Activated T-helper 1 cell treated with Interleukin-2 at 50 U/mL for 16 hours (primary cell): ENCODE measurements around the gene SSRP1.
A peak's percentile ranks its signal among the peaks of the same experiment; 100 is the strongest.

Experiments used
- DNase-seq: peaks from one replicate; pipeline ENCODE4 v3.0.0-alpha.2; 2020; ENCODE audit warnings: low read depth

SSRP1 gene

GRCh38 chr11:57359396-57359795 lies 23.7 kb upstream of the SSRP1 start:
- no peak for DNase-seq

- no peak for DNase-seq
Measured at GRCh38 chr11:57358991-57359390, 23.3 kb upstream of the SSRP1 start.

GRCh38 chr11:57358543-57358961 lies 22.9 kb upstream of the SSRP1 start:
- no peak for DNase-seq

DNA sequence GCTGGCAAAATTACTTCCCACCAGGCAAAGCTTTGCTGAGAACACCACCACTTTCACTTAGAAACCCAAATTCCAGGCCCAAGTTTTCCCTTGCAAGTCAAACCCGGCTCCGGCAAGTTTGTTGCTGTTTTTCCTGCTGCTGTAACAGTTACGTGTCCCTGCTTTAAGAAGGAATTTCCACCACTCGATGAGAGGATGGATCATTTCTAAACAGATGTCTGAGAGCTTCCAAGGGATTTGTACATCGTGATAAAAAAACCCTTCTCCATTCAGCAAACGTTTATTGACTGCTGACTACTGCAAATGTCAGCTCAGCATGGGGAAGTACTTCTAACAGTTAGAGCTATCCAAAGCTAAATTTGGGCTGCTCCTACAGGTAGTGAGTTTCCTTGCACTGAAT lies 22.2 kb upstream of the SSRP1 start:
- DNase-seq: no peak

DNA sequence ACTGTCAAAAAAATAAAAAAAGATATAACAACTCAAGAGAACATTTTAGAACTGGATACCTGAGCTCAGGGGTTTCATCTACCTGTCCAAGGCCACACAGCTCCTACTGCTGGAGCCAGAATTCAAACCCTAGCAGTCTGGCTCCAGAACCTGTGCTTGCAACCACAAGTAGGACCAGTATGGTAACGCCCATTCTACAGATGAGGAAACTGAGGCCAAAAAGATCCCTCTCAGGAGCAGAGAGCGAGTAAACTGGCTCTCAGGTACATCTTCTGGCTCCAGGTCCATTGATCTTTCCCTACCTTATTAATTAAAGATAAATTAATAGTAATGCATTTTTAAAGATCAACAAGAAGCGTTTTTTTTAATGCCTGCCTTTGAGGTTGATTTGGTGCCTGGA lies 21.6 kb upstream of the SSRP1 start:
- no peak for DNase-seq

GRCh38 chr11:57356268-57356667 lies 20.6 kb upstream of the SSRP1 start:
- no peak for DNase-seq

DNA sequence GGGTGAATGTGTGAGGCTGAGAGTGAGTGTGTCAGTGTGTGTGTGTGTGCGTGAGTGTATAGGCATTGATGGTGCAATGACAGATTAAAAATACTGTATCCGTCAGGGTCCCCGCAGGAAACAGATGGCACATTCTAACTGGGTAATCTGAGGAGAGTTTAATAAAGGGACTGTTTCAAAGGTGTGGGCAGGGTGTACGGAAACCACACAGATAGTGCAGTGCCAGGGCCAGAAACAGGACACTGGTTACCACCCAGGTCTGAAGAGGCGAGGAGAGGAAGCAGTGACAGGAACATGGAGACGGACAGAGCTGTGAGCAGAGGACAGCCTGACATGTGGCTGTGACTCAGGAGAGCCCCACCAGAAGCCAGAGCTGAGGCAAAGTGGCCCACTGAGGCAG lies 19.0 kb upstream of the SSRP1 start:
- DNase-seq: no peak

DNA sequence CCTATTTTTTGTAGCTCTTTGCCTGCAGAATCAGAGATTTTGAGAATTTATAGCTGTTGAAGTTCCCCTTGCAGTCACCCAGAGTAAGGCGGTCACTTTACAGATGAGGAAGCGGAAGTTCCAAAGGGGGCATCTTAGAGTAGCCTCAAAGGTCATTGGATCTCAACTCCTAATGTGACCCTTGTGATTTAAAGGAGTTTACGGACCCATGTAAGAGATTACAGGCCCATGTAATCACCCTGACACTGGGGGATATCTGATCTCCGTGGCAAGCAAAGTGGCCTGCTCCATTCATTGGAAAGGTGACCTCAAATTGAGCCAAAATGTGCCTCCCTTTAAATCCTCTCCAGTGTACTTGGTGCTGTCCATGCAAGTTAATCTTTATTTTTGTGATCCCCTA lies 18.2 kb upstream of the SSRP1 start:
- DNase-seq: no peak

- DNase-seq: no peak
Measured at GRCh38 chr11:57353446-57353845, 17.8 kb upstream of the SSRP1 start.

GRCh38 chr11:57353036-57353435 lies 17.3 kb upstream of the SSRP1 start:
- DNase-seq: no peak

GRCh38 chr11:57349491-57350274 lies 14.0 kb upstream of the SSRP1 start:
- peak; percentile 52 for DNase-seq

- DNase-seq: no peak
Measured at GRCh38 chr11:57348636-57349313, 13.1 kb upstream of the SSRP1 start.

DNA sequence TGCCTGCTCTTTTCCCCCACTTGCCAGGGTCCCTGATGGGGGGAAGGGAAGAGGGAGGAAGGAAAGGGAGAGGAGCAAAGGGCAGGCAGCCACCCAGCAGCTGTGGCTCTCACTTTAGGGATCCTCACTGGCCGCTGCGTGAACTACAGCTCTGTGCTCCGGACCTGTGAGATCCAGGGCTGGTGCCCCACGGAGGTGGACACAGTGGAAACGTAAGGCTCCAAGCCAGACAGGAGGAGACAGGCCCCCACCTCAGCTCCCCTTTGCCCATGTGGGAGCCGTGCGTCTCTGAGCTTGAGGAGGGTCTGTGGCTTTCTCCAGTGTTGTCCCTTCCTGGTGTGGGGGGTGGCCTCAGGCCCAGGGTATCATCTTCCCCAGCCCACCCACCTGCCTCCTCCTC lies 12.4 kb upstream of the SSRP1 start:
- DNase-seq: no peak

DNA sequence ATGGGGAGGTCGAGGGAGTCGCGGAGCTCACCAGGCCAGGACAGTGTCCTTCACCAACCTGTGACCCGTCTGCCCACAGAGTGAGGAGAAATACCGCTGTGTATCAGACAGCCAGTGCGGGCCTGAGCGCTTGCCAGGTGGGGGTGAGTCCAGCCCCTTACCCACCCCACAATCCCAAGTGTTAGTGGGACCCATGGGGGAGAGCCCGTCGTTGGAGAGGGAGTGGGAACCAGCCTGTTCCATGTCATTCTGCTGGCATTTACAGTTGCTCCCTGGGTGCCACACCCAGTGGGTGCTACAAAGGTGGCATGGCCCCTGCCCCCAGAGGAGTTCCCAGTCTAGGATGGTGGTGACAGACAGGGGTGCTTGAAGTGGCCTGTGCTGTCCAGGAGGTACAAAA lies 11.6 kb upstream of the SSRP1 start:
- no peak for DNase-seq

DNA sequence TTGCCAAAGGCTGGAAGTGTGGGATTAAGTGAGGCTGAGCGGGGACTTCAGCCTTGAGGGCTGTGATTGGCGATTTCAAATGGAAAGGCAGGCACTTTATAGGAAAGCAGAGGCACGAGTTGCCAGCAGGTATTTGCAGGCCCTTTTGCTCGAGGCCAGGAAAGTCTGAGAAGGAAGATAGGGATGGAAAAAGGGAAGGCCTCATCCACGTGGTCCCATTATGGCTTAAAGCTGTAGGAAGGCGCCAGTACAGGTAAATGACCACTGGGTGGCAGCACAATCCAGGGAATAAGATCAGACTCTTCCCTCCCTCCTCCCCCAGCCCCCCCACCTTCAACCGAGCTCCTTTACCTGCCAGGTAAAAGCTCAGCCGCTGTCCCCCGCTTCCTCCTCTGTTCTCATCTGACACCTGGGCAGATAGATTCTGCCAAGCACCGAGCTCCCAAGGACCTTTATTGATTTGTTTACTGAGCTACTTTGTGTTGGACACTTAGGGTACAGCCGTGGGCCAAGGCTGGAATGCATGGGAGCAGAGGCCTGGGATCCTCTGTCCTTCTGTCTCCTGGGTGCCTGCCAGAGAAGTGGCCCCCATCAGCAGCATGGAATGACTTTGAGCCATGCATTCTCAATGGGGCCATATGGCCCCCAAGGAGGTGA lies 10.0 kb upstream of the SSRP1 start:
- DNase-seq: peak; percentile 43

DNA sequence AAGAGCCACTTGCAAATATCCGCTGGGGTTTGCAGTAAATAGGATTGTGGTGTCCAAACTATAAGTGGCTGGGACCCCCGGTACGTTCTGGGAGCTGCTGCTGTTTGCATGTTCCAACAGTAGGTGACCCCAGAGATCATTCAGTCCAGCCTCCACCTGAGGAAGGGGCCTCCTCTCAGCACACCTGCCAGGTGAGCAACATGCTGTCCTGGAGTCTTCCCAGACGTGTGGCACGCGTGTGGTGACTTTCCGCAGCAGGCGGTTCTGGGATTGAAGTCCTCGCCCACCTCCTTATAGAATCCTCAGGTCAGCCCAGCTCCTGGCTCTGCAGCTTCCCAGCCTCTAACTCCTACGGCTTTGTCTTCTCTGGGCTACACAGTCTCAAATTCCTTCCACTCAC lies 9.1 kb upstream of the SSRP1 start:
- no peak for DNase-seq

DNA sequence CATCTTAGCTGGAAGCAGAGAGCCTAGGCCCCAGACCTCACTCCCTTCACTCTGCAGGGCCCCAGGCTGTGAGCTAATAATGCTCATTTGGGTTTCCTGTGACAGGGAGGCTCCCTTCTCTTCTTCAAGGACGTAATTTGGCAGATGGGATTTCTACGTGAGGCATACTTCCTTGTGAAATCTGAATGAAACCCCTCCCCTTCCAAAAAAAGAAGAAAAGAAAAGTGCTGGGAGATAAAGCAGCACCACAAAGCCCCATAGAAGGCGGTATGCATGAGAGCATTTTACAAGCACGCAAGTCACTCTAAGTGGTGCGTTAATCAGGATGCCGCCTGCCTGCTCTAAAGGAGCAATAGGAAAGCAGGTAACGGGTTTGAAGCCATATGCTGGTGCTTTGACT lies 8.1 kb upstream of the SSRP1 start:
- no peak for DNase-seq

GRCh38 chr11:57342702-57343101 lies 7.0 kb upstream of the SSRP1 start:
- no peak for DNase-seq

DNA sequence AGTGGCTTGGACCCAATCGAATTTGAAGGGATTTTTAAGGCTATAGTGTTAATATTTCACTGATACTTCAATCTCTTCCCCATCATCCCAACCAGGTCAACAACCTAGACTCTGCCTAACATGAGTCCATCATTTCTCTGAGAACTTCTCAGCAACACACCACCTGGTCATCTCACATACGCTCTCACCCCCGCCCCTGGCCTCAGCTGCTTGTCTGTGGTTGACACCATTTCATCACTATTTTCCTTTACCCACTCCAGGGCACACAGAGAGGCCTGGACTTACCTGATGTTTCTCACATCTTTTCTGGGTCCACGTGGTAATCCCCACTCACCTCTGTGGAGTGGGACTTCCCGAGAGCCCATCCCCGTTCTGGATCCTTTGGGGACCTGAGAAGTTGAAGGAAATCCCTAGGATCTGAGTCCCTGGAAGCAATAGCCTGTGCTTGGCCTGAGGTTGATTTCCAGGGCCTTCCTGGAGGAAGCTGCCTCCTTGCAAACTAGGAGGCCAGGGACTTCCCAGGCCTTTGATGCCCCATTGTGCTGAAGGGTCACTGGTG lies 5.6 kb upstream of the SSRP1 start:
- no peak for DNase-seq

- DNase-seq: no peak
Measured at GRCh38 chr11:57340039-57340615, 4.4 kb upstream of the SSRP1 start.

- DNase-seq: no peak
Measured at GRCh38 chr11:57339328-57339727, 3.6 kb upstream of the SSRP1 start.

- no peak for DNase-seq
Measured at GRCh38 chr11:57338142-57338541, 2.5 kb upstream of the SSRP1 start, which contains the start of gene P2RX3. TSS of gene P2RX3 (plus strand) at chr11:57338352. CDS start at chr11:57338551, 199 bp downstream.
